BJ (cell line): ENCODE results near the gene ZNF580. TPM values are rescaled to one million over a fixed set of nuclear protein-coding genes. Genes with fewer than 3 reads are reported as not detected.

Experiments
- CTCF ChIA-PET: fragments of 350-600 bp; formaldehyde crosslinking; extraction: SDS; loops from one replicate; lab custom pipeline; 2021; ENCODE audit warnings: antibody characterized with exemption, inconsistent platforms; lab: Yijun Ruan, JAX
- POLR2A ChIA-PET: fragments of 300-600 bp; sonication (Branson Sonifier 250); formaldehyde crosslinking; extraction: SDS; loops from one replicate; lab custom pipeline; 2021; ENCODE audit warnings: antibody characterized with exemption; lab: Charles Lee
- DNase-seq: peaks from one replicate; pipeline ENCODE4 v3.0.0-alpha.2; 2011; ENCODE audit warnings: low read depth
- H3K27me3 ChIP-seq: 2 replicates; pipeline ENCODE4 v1.6.0; 2011; ENCODE audit warnings: low read length; ENCODE audit not compliant: control insufficient read depth, insufficient read depth
- H3K36me3 ChIP-seq: 2 replicates; pipeline ENCODE4 v1.5.1; 2011; ENCODE audit warnings: low read length; ENCODE audit not compliant: control insufficient read depth, insufficient read depth
- H3K4me3 ChIP-seq: 2 replicates; pipeline ENCODE4 v1.5.1; 2011; ENCODE audit warnings: low read depth, mild to moderate bottlenecking, control low read depth, low read length
- CTCF ChIP-seq: IDR thresholded peaks from 2 replicates; pipeline ENCODE4 v1.5.1; 2011; ENCODE audit warnings: low read depth, mild to moderate bottlenecking, control low read depth, inconsistent platforms, low read length, moderate library complexity; ENCODE audit not compliant: insufficient read depth
- polyA plus RNA-seq: library from polyadenylated mRNA; depleted of rRNA; stranded (reverse); fragments of >200 nt; gene quantifications from 2 replicates; pipeline ENCODE4 v1.2.3, GENCODE V29; 2011

The ZNF580 gene
- polyA plus RNA-seq, 1 experiment, result 12.2 TPM

GRCh38 chr19:55648585-55649267, 7.9 kb downstream of the ZNF580 start:
- no peak for TF ChIP-seq CTCF
- POLR2A ChIA-PET, result no interaction called here
- H3K4me3 ChIP-seq, result peak overlapping the region; percentile 86
- peaks cover 7% of the 10 kb centered on the region for H3K36me3 ChIP-seq
- no peak for DNase-seq
- CTCF ChIA-PET, result interaction anchor here (1.7 to 2.1 kb wide), 3 partner anchors 16 to 23 kb away, joined by 4 to 14 read pairs (median 6); no protein-coding TSS in a partner anchor
- no peaks in the 10 kb centered on the region for H3K27me3 ChIP-seq

GRCh38 chr19:55649268-55650125, 8.7 kb downstream of the ZNF580 start:
- Histone ChIP-seq H3K27me3 (no peaks in the 10 kb centered on the region), H3K4me3 (peak overlapping the region; percentile 86), H3K36me3 (peaks cover 7% of the 10 kb centered on the region)
- TF ChIP-seq CTCF, result no peak
- DNase-seq, result no peak
- CTCF ChIA-PET, result interaction anchor here (1.7 to 2.0 kb wide), 2 partner anchors 17 to 22 kb away, joined by 4 to 6 read pairs; no protein-coding TSS in a partner anchor
- POLR2A ChIA-PET, result no interaction called here

GRCh38 chr19:55650126-55650557, 9.3 kb downstream of the ZNF580 start:
- Histone ChIP-seq H3K4me3 (no peak overlapping the region), H3K36me3 (peaks cover 5% of the 10 kb centered on the region), H3K27me3 (no peaks in the 10 kb centered on the region)
- no peak for TF ChIP-seq CTCF
- POLR2A ChIA-PET, result no interaction called here
- DNase-seq, result no peak
- CTCF ChIA-PET, result interaction anchor here (1.7 to 2.0 kb wide), 2 partner anchors 18 to 22 kb away, joined by 4 to 6 read pairs; no protein-coding TSS in a partner anchor

- peaks cover 2% of the 10 kb centered on the region; the same call in 1 of the 2 replicates for H3K36me3 ChIP-seq
These were observed 9.9 kb downstream of the ZNF580 start for GRCh38 chr19:55650602-55651230.

More at GRCh38 chr19:55650602-55651230, 9.9 kb downstream of the ZNF580 start:
- no peak for DNase-seq
- ChIA-PET POLR2A (no interaction called here), CTCF (interaction anchor here (2.0 kb wide), 1 partner anchor 18 kb away, joined by 6 read pairs; no protein-coding TSS in a partner anchor)
- no peak for TF ChIP-seq CTCF
- no peaks in the 10 kb centered on the region for H3K27me3 ChIP-seq
- H3K4me3 ChIP-seq, result no peak overlapping the region
